Tibial nerve (tissue), 4 donors: ENCODE measurements around the gene EML2.

Experiments used
- EP300 ChIP-seq, 2 donors: sonication (generic); formaldehyde crosslinking; IDR thresholded peaks; one replicate each; pipeline ENCODE4 v1.6.1; 2017; ENCODE audit warnings: antibody characterized with exemption in 2 of 2, mild to moderate bottlenecking in 1 of 2
- POLR2A ChIP-seq, 2 donors: fragments of 450-650 bp; IDR thresholded peaks; one replicate each; pipeline ENCODE4 v1.6.1; 2017; ENCODE audit warnings: antibody characterized with exemption in 2 of 2, mild to moderate bottlenecking in 2 of 2, moderate library complexity in 2 of 2
- TF ChIP-seq, protein P1 (sequence below), 5 experiments: fragments of 200-600 bp in 3 of 5; fragments of 450-650 bp in 2 of 5; sonication (generic) in 3 of 5; IDR thresholded peaks; one replicate each; pipeline ENCODE4 v1.5.1; 2016 to 2019; ENCODE audit warnings: antibody characterized with exemption in 5 of 5, mild to moderate bottlenecking in 3 of 5, moderate library complexity in 2 of 5

DNA sequence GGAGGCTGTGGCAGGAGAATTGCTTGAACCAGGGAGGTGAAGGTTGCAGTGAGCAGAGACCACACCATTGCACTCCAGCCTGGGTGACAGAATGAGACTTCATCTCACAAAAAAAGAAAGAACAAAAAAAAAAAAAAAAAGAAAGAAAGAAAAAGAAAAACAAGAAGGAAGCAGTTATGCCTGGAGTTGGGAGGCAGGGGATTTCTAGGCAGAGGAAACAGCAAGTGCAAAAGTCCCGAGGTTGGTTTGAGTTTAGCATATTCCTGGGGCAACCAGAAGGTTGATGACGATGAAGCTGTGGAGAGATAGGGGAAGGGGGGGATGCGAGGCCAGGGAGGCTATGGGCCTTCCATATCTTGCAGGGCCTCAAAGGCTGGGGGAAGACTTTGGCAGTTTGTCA lies 11.5 kb upstream of the EML2 start:
- TF ChIP-seq EP300 (IDR thresholded peaks at IDR 0.05): no peak
- TF ChIP-seq, protein P1, sequence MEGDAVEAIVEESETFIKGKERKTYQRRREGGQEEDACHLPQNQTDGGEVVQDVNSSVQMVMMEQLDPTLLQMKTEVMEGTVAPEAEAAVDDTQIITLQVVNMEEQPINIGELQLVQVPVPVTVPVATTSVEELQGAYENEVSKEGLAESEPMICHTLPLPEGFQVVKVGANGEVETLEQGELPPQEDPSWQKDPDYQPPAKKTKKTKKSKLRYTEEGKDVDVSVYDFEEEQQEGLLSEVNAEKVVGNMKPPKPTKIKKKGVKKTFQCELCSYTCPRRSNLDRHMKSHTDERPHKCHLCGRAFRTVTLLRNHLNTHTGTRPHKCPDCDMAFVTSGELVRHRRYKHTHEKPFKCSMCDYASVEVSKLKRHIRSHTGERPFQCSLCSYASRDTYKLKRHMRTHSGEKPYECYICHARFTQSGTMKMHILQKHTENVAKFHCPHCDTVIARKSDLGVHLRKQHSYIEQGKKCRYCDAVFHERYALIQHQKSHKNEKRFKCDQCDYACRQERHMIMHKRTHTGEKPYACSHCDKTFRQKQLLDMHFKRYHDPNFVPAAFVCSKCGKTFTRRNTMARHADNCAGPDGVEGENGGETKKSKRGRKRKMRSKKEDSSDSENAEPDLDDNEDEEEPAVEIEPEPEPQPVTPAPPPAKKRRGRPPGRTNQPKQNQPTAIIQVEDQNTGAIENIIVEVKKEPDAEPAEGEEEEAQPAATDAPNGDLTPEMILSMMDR (IDR thresholded peaks at IDR 0.05): no peak
- TF ChIP-seq POLR2A (IDR thresholded peaks at IDR 0.05): no peak
